GM21619 (cell line): ENCODE measurements around the gene AKAIN1.

Experiments used
- ATAC-seq: cut with Tn5 transposase; IDR thresholded peaks from one replicate; pipeline ENCODE4 v1.9.1; 2021; ENCODE audit not compliant: unreplicated experiment

AKAIN1 gene

GRCh38 chr18:5162111-5162510 is 34.9 kb downstream of the AKAIN1 start:
- ATAC-seq, result no peak

GRCh38 chr18:5159080-5159479 is 38.0 kb downstream of the AKAIN1 start:
- ATAC-seq, result no peak

GRCh38 chr18:5158587-5158986 is 38.5 kb downstream of the AKAIN1 start:
- ATAC-seq, result no peak

GRCh38 chr18:5158172-5158571 is 38.9 kb downstream of the AKAIN1 start:
- ATAC-seq, result no peak

- no peak for ATAC-seq
Observed at GRCh38 chr18:5155907-5156287, 41.2 kb downstream of the AKAIN1 start.

- no peak for ATAC-seq
Observed at GRCh38 chr18:5155218-5155906, 41.7 kb downstream of the AKAIN1 start.

- no peak for ATAC-seq
Observed at GRCh38 chr18:5152343-5153020, 44.6 kb downstream of the AKAIN1 start.

GRCh38 chr18:5150894-5151293 is 46.2 kb downstream of the AKAIN1 start:
- ATAC-seq, result no peak

- ATAC-seq, result no peak
Observed at GRCh38 chr18:5146093-5146492, 51.0 kb downstream of the AKAIN1 start.

GRCh38 chr18:5145168-5145825 is 51.8 kb downstream of the AKAIN1 start:
- no peak for ATAC-seq

DNA sequence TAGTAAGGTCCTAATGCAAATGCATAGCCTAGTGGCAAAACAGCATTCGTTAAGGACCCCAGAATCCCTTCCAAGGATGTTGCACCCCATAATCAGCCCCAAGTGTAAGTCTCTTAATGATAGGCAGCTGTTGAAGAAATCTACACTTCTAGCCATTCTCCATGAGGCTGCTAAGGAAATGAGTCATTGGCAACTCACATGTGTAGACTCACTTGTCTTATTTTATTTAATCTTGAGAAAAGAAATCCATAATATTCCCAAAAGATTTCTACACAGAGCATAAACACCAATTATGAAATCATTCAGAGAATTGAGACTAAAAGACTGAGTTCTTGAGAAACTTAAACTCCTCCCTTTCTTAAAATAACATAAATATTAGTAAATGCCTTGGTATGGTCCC is 52.4 kb downstream of the AKAIN1 start:
- ATAC-seq, result no peak

DNA sequence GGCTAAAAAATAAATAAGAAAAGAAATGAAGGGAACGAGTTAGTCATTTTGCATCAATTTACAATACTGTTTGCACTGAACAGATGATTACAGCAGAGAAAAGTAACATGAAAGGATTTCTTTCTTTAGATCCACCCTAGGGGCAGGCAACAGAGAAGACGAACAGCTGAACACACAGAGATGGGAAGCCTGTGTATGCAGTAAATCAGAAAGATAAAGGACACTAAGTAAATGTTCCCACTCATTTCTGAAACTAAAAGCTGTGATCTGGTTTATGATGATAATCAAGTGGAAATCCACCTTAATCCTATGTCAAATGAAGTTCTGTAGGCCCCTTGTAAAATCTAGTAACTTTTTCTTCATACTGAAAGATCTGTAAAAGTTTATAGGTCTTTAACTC is 54.2 kb downstream of the AKAIN1 start:
- ATAC-seq, result no peak

GRCh38 chr18:5142131-5142530 is 54.9 kb downstream of the AKAIN1 start:
- no peak for ATAC-seq

DNA sequence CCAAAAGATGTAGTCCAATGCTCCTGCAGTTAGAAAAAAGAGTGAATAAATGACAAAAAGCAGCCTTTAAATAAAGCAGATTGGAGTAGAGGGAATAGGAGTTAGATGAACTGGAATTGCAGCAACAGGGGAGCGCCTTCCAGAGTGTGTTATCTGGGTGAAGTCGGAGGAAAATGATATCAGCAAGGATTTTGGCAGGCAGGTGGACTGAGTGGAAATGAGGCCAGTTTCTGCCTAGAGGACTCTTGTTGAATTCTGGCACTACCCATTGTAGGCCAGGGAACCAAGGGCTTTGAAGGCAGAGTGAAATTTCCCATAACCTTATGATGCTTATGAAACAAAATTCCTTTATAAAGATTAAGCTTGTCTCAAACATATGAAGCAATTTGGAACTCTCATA is 59.8 kb downstream of the AKAIN1 start:
- no peak for ATAC-seq

DNA sequence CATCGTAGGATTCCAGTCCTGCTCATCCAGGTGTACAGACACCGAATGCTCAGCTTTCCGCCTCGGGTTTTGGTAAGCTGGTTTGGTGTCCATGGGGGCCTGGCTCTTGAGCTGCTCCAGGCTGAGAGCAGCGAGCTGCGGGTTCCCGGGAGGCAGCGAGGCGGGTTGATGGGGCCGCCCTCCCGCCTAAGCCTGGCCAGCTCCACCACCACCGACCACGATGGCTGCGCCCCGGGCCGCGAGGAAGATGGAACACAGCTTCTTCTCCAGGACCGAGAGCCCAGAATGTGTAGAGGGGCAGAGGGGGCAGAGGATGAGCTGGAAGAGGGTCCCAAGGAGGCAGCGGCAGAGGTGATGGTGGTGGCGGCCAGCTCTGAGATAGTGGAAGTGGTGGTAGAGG is 64.1 kb downstream of the AKAIN1 start:
- no peak for ATAC-seq

- ATAC-seq, result no peak
Observed at GRCh38 chr18:5122272-5122671, 74.8 kb downstream of the AKAIN1 start.

- no peak for ATAC-seq
Observed at GRCh38 chr18:5110266-5110665, 86.8 kb downstream of the AKAIN1 start.

DNA sequence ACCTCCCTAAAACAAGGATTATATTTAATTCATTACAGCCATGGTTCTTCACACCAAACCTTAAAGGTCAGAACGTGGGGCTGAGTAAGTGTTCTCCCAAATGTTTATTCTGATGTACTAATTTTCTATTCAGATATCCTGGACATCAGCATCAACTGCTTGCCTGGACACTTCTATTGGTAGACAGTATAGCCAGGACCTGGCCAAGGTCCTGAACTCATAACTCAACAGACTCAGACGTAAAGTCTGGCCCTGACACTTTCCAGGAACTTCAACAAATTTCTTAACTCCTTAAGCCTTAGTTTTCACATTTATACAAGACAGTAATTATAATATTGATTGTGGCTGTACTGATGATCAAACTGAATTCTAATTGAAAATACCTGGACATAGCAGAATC is 89.1 kb downstream of the AKAIN1 start:
- no peak for ATAC-seq

- ATAC-seq, result no peak
Observed at GRCh38 chr18:5106730-5107129, 90.3 kb downstream of the AKAIN1 start.

DNA sequence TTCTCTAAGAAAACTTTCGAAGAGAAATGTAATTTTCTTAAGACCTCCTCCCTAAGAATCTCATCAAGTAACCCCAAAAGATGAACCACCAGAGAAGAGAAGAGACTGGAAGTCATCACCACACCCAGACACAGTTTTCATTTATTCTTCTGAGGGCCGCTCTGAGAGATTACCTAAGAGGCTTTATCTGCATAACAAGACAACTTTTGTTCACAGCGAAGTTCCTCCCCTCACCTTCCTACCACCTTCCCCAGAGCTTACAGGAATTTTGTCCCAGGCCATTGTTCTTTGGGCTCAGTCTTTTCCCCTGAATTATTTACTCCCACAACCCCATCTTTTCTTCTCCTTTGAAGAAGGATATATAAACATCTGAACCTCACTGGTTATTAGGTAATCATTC is 92.8 kb downstream of the AKAIN1 start:
- ATAC-seq, result no peak

- no peak for ATAC-seq
Observed at GRCh38 chr18:5103693-5104092, 93.4 kb downstream of the AKAIN1 start.

DNA sequence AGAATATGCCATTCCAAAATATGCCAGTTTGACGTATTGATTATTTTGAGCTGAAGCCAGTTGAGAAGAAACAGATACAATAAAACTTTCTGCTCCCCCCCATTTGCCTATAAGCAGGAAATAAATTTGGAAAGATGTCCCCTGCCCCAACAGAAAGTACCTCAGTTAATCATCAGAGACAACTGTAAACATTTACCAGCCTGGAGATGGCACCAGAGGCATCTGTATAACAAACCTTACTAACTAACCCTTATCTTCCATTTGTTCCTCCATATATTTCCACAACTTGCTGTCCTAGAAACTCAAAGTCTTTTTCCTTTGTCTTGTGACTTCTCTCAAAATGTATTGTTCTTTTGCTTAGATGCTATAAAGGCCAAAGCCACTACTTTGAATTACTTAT is 93.8 kb downstream of the AKAIN1 start:
- no peak for ATAC-seq
